Measurements from ENCODE around the gene NR3C1.

NR3C1 gene

DNA sequence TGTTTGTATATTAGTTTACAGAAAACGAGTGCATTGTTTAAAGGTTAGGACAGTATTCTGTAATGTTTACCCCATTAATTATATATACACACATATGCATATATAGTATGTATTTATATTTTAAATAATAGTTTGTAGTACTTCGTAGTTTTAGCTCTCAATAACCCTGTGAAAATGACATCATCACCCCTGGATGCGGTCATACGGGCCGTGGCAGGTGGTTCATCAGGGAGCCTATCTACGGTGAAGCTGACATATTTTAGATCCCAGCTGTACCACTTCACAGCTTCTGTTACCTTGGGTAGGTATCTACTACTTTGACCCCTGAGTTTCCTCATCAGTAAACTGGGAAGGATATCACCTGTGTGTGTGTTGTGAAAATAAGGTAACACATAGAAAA is 87.1 kb downstream of the NR3C1 start:
- peak overlapping the region; percentile 7 for H3K27ac ChIP-seq (ENCODE audit: low read length)
- peaks cover 5 to 8% of the 10 kb centered on the region in 2 donors for H3K36me3 ChIP-seq (ENCODE audit: control insufficient read depth in 2 of 2, insufficient read depth in 2 of 2, low read length in 2 of 2)
- H3K9ac ChIP-seq (ENCODE audit: low read length in 2 of 2) = no peak overlapping the region
- H3K27me3 ChIP-seq (ENCODE audit: control insufficient read depth in 1 of 2, insufficient read depth in 2 of 2, low read length in 2 of 2) = no peaks in the 10 kb centered on the region
- H3K9me3 ChIP-seq (ENCODE audit: control insufficient read depth in 2 of 2, low read length in 2 of 2) = no peaks in the 10 kb centered on the region
- H3K4me3 ChIP-seq (ENCODE audit: low read length in 2 of 2) = no peak overlapping the region
- H3K4me1 ChIP-seq (ENCODE audit: control insufficient read depth, insufficient read depth, low read length) = peaks cover 11% of the 10 kb centered on the region

DNA sequence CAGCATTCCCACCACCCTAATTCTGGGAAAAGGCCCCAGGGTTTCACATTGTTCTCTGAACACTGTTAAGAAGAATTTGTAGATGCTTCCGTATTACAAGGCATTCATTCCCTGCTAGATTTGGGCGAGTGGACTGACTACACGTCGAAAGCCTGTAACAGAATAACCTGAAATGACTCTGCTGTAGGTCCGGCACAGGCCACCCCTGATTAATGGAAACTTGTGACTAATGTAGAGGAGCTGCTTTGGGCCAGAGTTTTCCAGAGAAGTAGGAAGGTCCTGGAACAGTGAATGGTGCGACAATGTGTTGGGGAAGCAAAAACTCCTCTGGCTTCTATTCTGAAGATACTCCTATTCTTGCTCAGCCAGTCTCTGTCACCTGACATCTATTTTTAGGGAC is 87.6 kb downstream of the NR3C1 start:
- Histone ChIP-seq H3K9me3 (ENCODE audit: control insufficient read depth in 2 of 2, low read length in 2 of 2) (no peaks in the 10 kb centered on the region), H3K4me3 (ENCODE audit: low read length in 2 of 2) (no peak overlapping the region), H3K4me1 (ENCODE audit: control insufficient read depth, insufficient read depth, low read length) (peaks cover 11% of the 10 kb centered on the region), H3K36me3 (ENCODE audit: control insufficient read depth in 2 of 2, insufficient read depth in 2 of 2, low read length in 2 of 2) (peaks cover 5 to 8% of the 10 kb centered on the region in 2 donors), H3K9ac (ENCODE audit: low read length in 2 of 2) (no peak overlapping the region), H3K27me3 (ENCODE audit: control insufficient read depth in 1 of 2, insufficient read depth in 2 of 2, low read length in 2 of 2) (no peaks in the 10 kb centered on the region), H3K27ac (ENCODE audit: low read length) (peak overlapping the region; percentile 7)

DNA sequence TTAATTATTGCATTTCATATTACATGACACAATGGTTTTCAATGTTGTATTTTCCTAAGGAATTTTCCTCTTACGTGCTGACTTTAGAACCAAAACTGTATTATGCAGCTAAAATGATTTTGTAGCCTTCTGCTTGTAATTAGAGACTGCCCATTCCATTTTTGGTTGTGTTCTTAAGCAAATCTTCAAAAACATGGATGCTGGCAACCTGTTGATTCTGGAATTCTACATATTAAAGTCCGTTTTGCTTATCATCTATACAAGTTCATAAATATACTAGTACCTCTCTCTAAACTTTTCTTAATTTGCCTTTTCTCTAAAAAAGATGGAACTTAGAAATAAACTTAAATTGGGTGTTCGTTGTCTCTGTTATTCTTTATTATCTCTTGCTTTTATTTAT is 88.3 kb downstream of the NR3C1 start:
- Histone ChIP-seq H3K4me1 (ENCODE audit: control insufficient read depth, insufficient read depth, low read length) (peaks cover 11% of the 10 kb centered on the region), H3K9me3 (ENCODE audit: control insufficient read depth in 2 of 2, low read length in 2 of 2) (no peaks in the 10 kb centered on the region), H3K36me3 (ENCODE audit: control insufficient read depth in 2 of 2, insufficient read depth in 2 of 2, low read length in 2 of 2) (peaks cover 5 to 8% of the 10 kb centered on the region in 2 donors), H3K9ac (ENCODE audit: low read length in 2 of 2) (no peak overlapping the region), H3K27me3 (ENCODE audit: control insufficient read depth in 1 of 2, insufficient read depth in 2 of 2, low read length in 2 of 2) (no peaks in the 10 kb centered on the region), H3K27ac (ENCODE audit: low read length) (no peak overlapping the region), H3K4me3 (ENCODE audit: low read length in 2 of 2) (no peak overlapping the region)

DNA sequence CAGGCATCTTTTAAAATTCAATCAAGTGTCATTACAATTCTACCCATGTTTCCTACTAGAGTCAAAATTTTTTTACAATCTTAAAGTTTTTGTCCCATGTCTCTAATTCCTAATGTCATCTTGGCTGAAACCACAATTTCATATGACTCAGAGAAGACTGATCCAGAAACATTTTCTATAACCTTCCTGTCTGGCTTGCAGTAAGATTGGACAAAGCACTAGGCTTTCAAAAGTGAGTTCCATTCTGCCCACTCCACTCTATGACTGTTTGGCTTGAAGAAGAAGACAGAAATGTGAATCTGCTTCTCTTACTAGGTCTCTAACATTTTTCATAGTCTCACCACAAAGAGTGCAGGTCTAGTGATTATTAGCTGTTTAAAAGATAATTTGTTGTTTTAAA is 88.8 kb downstream of the NR3C1 start:
- H3K9me3 ChIP-seq (ENCODE audit: control insufficient read depth in 2 of 2, low read length in 2 of 2) = no peaks in the 10 kb centered on the region
- H3K4me1 ChIP-seq (ENCODE audit: control insufficient read depth, insufficient read depth, low read length) = peaks cover 9% of the 10 kb centered on the region
- no peak overlapping the region for H3K4me3 ChIP-seq (ENCODE audit: low read length in 2 of 2)
- no peak overlapping the region for H3K27ac ChIP-seq (ENCODE audit: low read length)
- H3K36me3 ChIP-seq (ENCODE audit: control insufficient read depth in 2 of 2, insufficient read depth in 2 of 2, low read length in 2 of 2) = peaks cover 5 to 8% of the 10 kb centered on the region in 2 donors
- no peak overlapping the region for H3K9ac ChIP-seq (ENCODE audit: low read length in 2 of 2)
- no peaks in the 10 kb centered on the region for H3K27me3 ChIP-seq (ENCODE audit: control insufficient read depth in 1 of 2, insufficient read depth in 2 of 2, low read length in 2 of 2)

DNA sequence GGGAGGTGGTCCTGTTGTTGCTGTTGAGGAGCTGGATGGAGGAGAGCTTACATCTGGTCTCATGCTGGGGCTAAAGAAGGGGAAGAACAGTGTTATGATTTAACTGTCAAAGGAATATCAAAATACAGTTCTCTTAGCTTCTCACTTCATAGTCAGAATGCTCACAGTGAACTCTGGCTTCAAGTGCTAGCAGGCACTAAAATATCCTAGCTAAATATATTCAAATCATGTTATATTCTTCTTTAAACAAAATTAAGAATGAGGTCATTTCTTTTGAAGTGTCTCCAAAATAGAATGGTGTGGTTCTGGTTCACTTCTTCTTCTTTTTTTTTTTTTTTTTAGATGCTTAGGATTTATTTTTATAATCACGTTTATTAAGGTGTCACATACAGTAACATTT is 89.4 kb downstream of the NR3C1 start:
- H3K4me3 ChIP-seq (ENCODE audit: low read length in 2 of 2) = no peak overlapping the region
- peaks cover 5 to 8% of the 10 kb centered on the region in 2 donors for H3K36me3 ChIP-seq (ENCODE audit: control insufficient read depth in 2 of 2, insufficient read depth in 2 of 2, low read length in 2 of 2)
- no peak overlapping the region for H3K27ac ChIP-seq (ENCODE audit: low read length)
- no peaks in the 10 kb centered on the region for H3K9me3 ChIP-seq (ENCODE audit: control insufficient read depth in 2 of 2, low read length in 2 of 2)
- H3K9ac ChIP-seq (ENCODE audit: low read length in 2 of 2) = no peak overlapping the region
- H3K27me3 ChIP-seq (ENCODE audit: control insufficient read depth in 1 of 2, insufficient read depth in 2 of 2, low read length in 2 of 2) = no peaks in the 10 kb centered on the region
- peaks cover 7% of the 10 kb centered on the region for H3K4me1 ChIP-seq (ENCODE audit: control insufficient read depth, insufficient read depth, low read length)

DNA sequence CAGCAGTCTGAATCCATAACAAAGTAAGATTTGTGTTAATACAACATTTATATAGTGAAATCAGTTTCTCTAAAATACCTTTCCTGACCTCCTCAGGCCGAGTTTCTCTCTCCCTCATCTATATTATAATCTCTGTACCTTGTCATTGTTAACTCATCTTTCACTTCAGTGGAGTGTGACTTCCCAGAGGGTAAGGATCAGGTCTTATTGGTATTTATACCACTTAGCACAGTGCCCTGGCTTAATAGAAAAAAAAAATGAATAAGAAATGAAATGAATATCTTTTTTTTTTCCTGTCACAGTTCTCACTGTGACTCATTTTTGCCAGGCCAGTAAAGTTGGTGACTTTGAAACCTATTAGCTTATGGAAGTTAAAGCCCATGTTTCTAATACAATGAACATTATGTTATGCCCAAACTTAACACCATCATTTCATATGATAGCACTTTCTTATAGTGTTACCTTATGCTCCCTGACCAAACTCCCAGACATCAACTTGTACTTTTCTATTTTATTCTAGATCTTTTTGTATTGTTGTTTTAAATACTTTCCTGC is 90.1 kb downstream of the NR3C1 start:
- H3K9me3 ChIP-seq (ENCODE audit: control insufficient read depth in 2 of 2, low read length in 2 of 2) = no peaks in the 10 kb centered on the region
- H3K9ac ChIP-seq (ENCODE audit: low read length in 2 of 2) = no peak overlapping the region
- no peak overlapping the region for H3K27ac ChIP-seq (ENCODE audit: low read length)

DNA sequence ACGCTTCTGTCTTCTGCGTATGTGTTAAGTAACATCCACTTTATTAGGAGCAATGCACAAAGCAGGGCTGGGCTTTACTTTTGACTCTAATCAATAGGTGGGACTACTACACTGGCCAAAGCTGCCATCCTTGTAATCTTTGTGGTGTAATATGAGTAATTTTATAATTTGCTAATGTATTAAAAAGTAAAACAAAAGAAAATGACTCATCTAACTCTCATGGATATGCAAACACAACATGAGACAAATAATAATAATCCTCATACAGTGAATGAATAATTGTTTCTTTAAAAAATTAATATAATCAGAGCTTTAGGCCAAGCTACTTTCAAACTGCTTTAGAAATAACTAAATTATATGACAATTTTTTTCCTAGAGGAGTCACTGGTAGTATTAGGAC is 90.7 kb downstream of the NR3C1 start:
- peaks cover 7% of the 10 kb centered on the region for H3K4me1 ChIP-seq (ENCODE audit: control insufficient read depth, insufficient read depth, low read length)
- no peak overlapping the region for H3K9ac ChIP-seq (ENCODE audit: low read length in 2 of 2)
- H3K27ac ChIP-seq (ENCODE audit: low read length) = no peak overlapping the region
- H3K36me3 ChIP-seq (ENCODE audit: control insufficient read depth in 2 of 2, insufficient read depth in 2 of 2, low read length in 2 of 2) = peaks cover 5 to 11% of the 10 kb centered on the region in 2 donors
- no peaks in the 10 kb centered on the region for H3K9me3 ChIP-seq (ENCODE audit: control insufficient read depth in 2 of 2, low read length in 2 of 2)
- no peaks in the 10 kb centered on the region for H3K27me3 ChIP-seq (ENCODE audit: control insufficient read depth in 1 of 2, insufficient read depth in 2 of 2, low read length in 2 of 2)
- no peak overlapping the region for H3K4me3 ChIP-seq (ENCODE audit: low read length in 2 of 2)

More for the DNA sequence above, 90.1 kb downstream of the NR3C1 start:
- peaks cover 5 to 11% of the 10 kb centered on the region in 2 donors for H3K36me3 ChIP-seq (ENCODE audit: control insufficient read depth in 2 of 2, insufficient read depth in 2 of 2, low read length in 2 of 2)
- H3K4me1 ChIP-seq (ENCODE audit: control insufficient read depth, insufficient read depth, low read length) = peaks cover 7% of the 10 kb centered on the region
- H3K27me3 ChIP-seq (ENCODE audit: control insufficient read depth in 1 of 2, insufficient read depth in 2 of 2, low read length in 2 of 2) = no peaks in the 10 kb centered on the region
- no peak overlapping the region for H3K4me3 ChIP-seq (ENCODE audit: low read length in 2 of 2)

DNA sequence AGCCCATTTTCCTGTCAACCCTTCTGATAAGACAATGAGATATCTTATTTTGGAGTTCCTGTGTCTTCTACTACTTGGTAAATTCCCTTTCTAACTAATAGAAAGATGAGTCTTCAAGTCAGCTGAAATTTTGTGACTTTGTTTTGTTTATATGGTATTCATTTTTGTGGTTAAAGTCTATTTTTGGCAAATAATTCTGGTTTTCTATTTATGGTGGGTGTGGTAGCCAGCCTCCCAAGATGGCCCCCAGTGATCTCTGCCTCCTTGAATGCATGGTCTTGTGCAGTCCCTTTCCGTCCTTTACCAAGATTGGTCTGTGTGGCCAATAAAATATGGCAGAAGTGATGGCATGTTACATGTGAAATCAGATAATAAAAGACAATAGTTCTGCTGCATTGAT is 91.5 kb downstream of the NR3C1 start:
- H3K36me3 ChIP-seq (ENCODE audit: control insufficient read depth in 2 of 2, insufficient read depth in 2 of 2, low read length in 2 of 2) = peaks cover 5 to 11% of the 10 kb centered on the region in 2 donors
- H3K4me3 ChIP-seq (ENCODE audit: low read length in 2 of 2) = no peak overlapping the region
- no peak overlapping the region for H3K27ac ChIP-seq (ENCODE audit: low read length)
- H3K9ac ChIP-seq (ENCODE audit: low read length in 2 of 2) = no peak overlapping the region
- H3K4me1 ChIP-seq (ENCODE audit: control insufficient read depth, insufficient read depth, low read length) = peaks cover 7% of the 10 kb centered on the region
- no peaks in the 10 kb centered on the region for H3K27me3 ChIP-seq (ENCODE audit: control insufficient read depth in 1 of 2, insufficient read depth in 2 of 2, low read length in 2 of 2)
- no peaks in the 10 kb centered on the region for H3K9me3 ChIP-seq (ENCODE audit: control insufficient read depth in 2 of 2, low read length in 2 of 2)

DNA sequence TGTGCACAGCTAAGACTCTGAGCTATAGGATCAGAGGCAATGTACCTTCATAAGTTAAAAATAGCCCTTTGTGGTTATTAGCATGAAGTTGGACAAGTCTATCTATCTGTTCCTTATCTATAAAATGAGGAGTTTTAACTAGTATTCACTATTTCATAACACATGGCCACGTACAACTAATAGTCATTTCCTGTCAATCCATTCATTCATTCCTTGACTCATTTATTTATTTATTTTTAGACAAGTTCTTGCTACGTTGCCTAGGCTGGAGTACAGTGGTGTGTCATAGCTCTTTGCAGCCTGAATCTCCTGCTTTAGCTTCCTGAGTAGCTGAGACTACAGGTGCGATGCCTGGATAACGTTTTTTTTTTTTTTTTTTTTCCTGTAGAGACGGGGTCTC is 92.1 kb downstream of the NR3C1 start:
- H3K9me3 ChIP-seq (ENCODE audit: control insufficient read depth in 2 of 2, low read length in 2 of 2) = no peaks in the 10 kb centered on the region
- no peaks in the 10 kb centered on the region for H3K27me3 ChIP-seq (ENCODE audit: control insufficient read depth in 1 of 2, insufficient read depth in 2 of 2, low read length in 2 of 2)
- H3K27ac ChIP-seq (ENCODE audit: low read length) = no peak overlapping the region
- peaks cover 7% of the 10 kb centered on the region for H3K4me1 ChIP-seq (ENCODE audit: control insufficient read depth, insufficient read depth, low read length)
- peaks cover 5 to 11% of the 10 kb centered on the region in 2 donors for H3K36me3 ChIP-seq (ENCODE audit: control insufficient read depth in 2 of 2, insufficient read depth in 2 of 2, low read length in 2 of 2)
- H3K4me3 ChIP-seq (ENCODE audit: low read length in 2 of 2) = no peak overlapping the region
- no peak overlapping the region for H3K9ac ChIP-seq (ENCODE audit: low read length in 2 of 2)

DNA sequence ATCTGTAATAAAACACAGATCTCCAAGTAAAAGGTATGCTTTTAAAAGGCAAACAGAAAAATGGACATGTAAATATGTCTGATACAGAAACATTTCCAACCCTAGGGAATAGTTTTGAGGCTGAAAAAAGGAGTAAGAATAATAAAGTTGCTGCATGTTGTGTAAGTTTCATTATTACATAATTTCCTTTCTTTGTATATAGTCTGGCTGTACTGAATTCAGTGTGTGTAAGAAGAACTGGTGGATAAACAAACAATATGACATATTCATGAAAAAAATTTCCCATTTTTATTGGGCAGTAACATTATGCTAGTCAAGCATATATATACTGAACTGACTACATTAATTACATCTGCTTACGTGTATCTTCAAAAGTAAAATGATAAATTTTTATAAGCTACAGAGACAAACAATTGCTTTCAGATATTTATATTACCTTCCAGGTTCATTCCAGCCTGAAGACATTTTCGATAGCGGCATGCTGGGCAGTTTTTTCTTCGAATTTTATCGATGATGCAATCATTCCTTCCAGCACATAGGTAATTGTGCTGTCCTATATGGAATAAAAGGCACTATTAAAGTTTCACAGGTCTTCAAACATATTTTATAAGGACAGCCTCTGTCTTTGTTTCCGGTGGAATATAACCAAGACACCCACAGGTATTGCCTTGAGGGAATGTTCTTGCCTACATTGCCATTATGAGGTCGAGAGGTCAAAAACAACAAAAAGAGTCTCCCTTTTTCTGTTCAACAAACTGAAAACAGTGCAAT is 93.6 kb downstream of the NR3C1 start:
- Histone ChIP-seq H3K9ac (ENCODE audit: low read length in 2 of 2) (no peak overlapping the region), H3K36me3 (ENCODE audit: control insufficient read depth in 2 of 2, insufficient read depth in 2 of 2, low read length in 2 of 2) (peaks cover 11 to 12% of the 10 kb centered on the region in 2 donors), H3K27ac (ENCODE audit: low read length) (no peak overlapping the region), H3K27me3 (ENCODE audit: control insufficient read depth in 1 of 2, insufficient read depth in 2 of 2, low read length in 2 of 2) (no peaks in the 10 kb centered on the region), H3K9me3 (ENCODE audit: control insufficient read depth in 2 of 2, low read length in 2 of 2) (no peaks in the 10 kb centered on the region), H3K4me3 (ENCODE audit: low read length in 2 of 2) (no peak overlapping the region), H3K4me1 (ENCODE audit: control insufficient read depth, insufficient read depth, low read length) (peaks cover 4% of the 10 kb centered on the region)

DNA sequence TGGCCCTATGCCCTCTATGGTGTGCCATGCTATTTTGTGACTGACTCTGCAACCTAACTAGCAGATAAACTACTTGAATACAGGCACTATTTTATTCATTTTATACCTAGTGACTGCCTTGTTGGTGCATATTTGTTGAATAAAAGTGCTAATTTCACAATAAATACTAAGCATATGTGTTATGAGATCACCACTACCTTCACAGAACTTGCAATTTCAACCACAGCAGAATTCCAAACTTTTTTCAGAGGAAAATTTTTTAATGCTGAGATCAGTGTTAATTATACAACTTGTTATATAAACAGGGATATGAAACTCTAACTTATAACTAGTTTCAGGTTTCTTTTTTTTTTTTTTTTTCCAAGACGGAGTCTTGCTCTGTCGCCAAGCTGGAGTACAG is 94.8 kb downstream of the NR3C1 start:
- Histone ChIP-seq H3K36me3 (ENCODE audit: control insufficient read depth in 2 of 2, insufficient read depth in 2 of 2, low read length in 2 of 2) (peaks cover 11 to 13% of the 10 kb centered on the region in 2 donors), H3K4me1 (ENCODE audit: control insufficient read depth, insufficient read depth, low read length) (peaks cover under 1% of the 10 kb centered on the region), H3K4me3 (ENCODE audit: low read length in 2 of 2) (no peak overlapping the region), H3K9me3 (ENCODE audit: control insufficient read depth in 2 of 2, low read length in 2 of 2) (no peaks in the 10 kb centered on the region), H3K27me3 (ENCODE audit: control insufficient read depth in 1 of 2, insufficient read depth in 2 of 2, low read length in 2 of 2) (no peaks in the 10 kb centered on the region), H3K9ac (ENCODE audit: low read length in 2 of 2) (no peak overlapping the region), H3K27ac (ENCODE audit: low read length) (no peak overlapping the region)
